Measurements from ENCODE around the gene UBE3A.
"Not testable (repeated sequence)": the region's sequence is repeated elsewhere in the genome, so short reads cannot be mapped to it uniquely, and the experiment has no call there.

Gene UBE3A

GRCh38 chr15:25437777-25438600 is 835 bp downstream of the UBE3A start:
- peak; percentile 22 for DNase-seq

GRCh38 chr15:25436707-25437106 is 2.1 kb downstream of the UBE3A start:
- DNase-seq: no peak

- DNase-seq: no peak
These were observed 3.2 kb downstream of the UBE3A start for GRCh38 chr15:25435474-25436243.

GRCh38 chr15:25433118-25433865 is 5.5 kb downstream of the UBE3A start:
- no peak for DNase-seq

- no peak for DNase-seq
These were observed 6.8 kb downstream of the UBE3A start for GRCh38 chr15:25431836-25432561.

GRCh38 chr15:25427861-25428260 is 11.0 kb downstream of the UBE3A start:
- DNase-seq: no peak

- DNase-seq: no peak
These were observed 11.8 kb downstream of the UBE3A start for GRCh38 chr15:25426896-25427610.

GRCh38 chr15:25424073-25424472 is 14.8 kb downstream of the UBE3A start:
- DNase-seq: no peak

GRCh38 chr15:25422021-25422420 is 16.8 kb downstream of the UBE3A start:
- DNase-seq: no peak

- DNase-seq: no peak
These were observed 20.6 kb downstream of the UBE3A start for GRCh38 chr15:25418202-25418601.

- no peak for DNase-seq
These were observed 21.2 kb downstream of the UBE3A start for GRCh38 chr15:25417604-25418003.

- no peak for DNase-seq
These were observed 22.1 kb downstream of the UBE3A start for GRCh38 chr15:25416693-25417092.

GRCh38 chr15:25415707-25416106 is 23.1 kb downstream of the UBE3A start:
- DNase-seq: no peak

GRCh38 chr15:25415217-25415616 is 23.6 kb downstream of the UBE3A start:
- DNase-seq: no peak

GRCh38 chr15:25410649-25411048 is 28.2 kb downstream of the UBE3A start:
- no peak for DNase-seq

- DNase-seq: not testable (repeated sequence)
These were observed 29.1 kb downstream of the UBE3A start for GRCh38 chr15:25409731-25410130.

GRCh38 chr15:25408929-25409328 is 29.9 kb downstream of the UBE3A start:
- no peak for DNase-seq

GRCh38 chr15:25408428-25408827 is 30.4 kb downstream of the UBE3A start:
- no peak for DNase-seq

- DNase-seq: no peak
These were observed 30.9 kb downstream of the UBE3A start for GRCh38 chr15:25407950-25408349.

GRCh38 chr15:25406846-25407245 is 32.0 kb downstream of the UBE3A start:
- DNase-seq: no peak

- DNase-seq: no peak
These were observed 32.6 kb downstream of the UBE3A start for GRCh38 chr15:25406261-25406660.

- DNase-seq: no peak
These were observed 35.1 kb downstream of the UBE3A start for GRCh38 chr15:25403771-25404170.
